ENCODE measurements around the gene INPPL1. TPM values are rescaled to one million over a fixed set of nuclear protein-coding genes. Genes with fewer than 3 reads are reported as not detected.
"Not testable (repeated sequence)": the region's sequence is repeated elsewhere in the genome, so short reads cannot be mapped to it uniquely, and the experiment has no call there.

INPPL1 gene, protein sequence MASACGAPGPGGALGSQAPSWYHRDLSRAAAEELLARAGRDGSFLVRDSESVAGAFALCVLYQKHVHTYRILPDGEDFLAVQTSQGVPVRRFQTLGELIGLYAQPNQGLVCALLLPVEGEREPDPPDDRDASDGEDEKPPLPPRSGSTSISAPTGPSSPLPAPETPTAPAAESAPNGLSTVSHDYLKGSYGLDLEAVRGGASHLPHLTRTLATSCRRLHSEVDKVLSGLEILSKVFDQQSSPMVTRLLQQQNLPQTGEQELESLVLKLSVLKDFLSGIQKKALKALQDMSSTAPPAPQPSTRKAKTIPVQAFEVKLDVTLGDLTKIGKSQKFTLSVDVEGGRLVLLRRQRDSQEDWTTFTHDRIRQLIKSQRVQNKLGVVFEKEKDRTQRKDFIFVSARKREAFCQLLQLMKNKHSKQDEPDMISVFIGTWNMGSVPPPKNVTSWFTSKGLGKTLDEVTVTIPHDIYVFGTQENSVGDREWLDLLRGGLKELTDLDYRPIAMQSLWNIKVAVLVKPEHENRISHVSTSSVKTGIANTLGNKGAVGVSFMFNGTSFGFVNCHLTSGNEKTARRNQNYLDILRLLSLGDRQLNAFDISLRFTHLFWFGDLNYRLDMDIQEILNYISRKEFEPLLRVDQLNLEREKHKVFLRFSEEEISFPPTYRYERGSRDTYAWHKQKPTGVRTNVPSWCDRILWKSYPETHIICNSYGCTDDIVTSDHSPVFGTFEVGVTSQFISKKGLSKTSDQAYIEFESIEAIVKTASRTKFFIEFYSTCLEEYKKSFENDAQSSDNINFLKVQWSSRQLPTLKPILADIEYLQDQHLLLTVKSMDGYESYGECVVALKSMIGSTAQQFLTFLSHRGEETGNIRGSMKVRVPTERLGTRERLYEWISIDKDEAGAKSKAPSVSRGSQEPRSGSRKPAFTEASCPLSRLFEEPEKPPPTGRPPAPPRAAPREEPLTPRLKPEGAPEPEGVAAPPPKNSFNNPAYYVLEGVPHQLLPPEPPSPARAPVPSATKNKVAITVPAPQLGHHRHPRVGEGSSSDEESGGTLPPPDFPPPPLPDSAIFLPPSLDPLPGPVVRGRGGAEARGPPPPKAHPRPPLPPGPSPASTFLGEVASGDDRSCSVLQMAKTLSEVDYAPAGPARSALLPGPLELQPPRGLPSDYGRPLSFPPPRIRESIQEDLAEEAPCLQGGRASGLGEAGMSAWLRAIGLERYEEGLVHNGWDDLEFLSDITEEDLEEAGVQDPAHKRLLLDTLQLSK
- 56.3 TPM for total RNA-seq

DNA sequence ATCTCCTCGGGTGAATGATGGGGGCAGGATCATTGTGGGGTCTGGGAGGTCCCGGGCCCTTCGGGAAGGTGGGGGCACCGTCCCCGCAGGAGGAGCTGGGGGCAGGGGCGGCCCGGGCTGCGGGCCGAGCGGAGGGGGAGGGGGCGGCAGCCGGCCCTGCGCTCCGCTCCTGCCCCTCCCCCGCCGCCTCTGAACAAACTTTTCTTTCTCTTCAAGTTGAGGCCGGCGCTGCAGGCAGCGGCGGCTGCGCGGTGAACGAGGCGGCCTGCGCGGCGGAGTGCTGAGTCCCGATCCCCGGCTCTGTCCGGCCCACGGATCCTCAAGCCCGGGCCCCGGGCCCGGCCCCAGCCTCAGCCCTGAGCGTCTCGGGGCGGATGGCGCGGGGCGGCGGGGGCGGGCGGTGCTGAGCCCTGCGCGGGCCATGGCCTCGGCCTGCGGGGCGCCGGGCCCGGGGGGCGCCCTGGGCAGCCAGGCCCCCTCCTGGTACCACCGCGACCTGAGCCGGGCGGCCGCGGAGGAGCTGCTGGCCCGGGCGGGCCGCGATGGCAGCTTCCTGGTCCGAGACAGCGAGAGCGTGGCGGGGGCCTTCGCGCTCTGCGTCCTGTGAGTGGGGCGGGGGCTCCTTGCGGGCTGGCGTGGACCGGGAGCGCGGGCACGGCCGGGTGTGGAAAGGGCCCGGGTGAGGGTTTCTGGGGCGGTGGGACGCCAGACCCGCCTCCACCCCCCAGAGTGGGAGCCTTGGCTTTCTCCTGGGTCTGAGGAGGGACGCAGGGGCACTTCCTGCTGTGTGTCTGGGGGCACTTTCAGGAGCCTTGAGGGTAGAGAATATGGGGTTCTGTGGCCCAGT is at the start of gene INPPL1:
Gene INPPL1 (plus strand): TSS at position 204 of the 847 bp plus-strand sequence. CDS start 218 bp downstream, at position 422.
- peak; percentile 65 for DNase-seq (ENCODE audit: low spot score)
- ATAC-seq: peak; percentile 27

DNA sequence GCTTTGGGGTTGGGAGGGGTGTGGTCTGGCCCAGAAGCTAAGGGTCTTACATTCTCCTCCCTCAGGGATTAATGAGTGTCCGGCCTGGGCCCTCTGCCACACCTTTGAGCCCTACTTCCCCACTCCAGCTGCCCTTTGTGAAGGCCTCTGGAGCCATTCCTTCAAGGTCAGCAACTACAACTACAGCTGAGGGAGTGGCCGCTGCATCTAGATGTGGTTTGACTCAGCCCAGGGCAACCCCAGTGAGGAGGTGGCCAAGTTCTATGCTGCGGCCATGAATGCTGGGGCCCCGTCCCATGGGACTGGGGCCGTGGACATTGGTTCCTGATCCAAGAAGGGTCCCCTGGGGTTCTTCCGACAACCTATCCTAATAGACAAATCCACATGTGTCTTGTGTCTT is 46.9 kb upstream of the INPPL1 start:
- no peak for ATAC-seq
- no peak for DNase-seq (ENCODE audit: low spot score)

DNA sequence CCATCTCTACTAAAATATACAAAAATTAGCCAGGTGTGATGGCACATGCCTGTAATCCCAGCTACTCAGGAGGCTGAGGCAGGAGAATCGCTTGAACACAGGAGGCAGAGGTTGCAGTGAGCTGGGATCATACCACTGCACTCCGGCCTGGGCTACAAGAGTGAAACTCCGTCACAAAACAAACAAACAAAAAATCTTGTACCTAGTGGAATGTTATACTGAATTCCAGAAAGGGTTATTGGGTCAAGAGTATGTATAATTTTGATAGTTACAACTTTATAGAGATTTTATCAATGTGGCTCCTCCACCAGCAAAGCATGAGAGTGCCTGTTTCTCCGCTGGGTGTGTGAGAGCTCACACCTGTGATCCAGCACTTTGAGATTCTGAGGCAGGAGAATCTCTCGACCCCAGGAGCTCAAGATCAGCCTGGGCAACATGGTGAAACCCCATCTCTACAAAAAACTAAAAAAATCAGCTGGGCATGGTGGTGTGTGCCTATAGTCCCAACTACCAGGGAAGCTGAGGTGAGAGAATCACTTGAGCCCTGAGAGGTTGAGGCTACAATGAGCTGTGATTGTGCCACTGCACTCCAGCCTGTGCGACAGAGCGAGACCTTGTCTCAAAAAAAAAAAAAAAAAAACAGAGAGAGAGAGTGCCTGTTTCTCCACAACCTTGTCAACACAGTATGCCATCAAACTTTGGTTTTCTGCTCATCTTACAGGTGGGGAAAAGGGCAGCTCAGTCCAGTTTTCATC is 45.3 kb upstream of the INPPL1 start:
- DNase-seq (ENCODE audit: low spot score) (no peak), ATAC-seq (no peak)

DNA sequence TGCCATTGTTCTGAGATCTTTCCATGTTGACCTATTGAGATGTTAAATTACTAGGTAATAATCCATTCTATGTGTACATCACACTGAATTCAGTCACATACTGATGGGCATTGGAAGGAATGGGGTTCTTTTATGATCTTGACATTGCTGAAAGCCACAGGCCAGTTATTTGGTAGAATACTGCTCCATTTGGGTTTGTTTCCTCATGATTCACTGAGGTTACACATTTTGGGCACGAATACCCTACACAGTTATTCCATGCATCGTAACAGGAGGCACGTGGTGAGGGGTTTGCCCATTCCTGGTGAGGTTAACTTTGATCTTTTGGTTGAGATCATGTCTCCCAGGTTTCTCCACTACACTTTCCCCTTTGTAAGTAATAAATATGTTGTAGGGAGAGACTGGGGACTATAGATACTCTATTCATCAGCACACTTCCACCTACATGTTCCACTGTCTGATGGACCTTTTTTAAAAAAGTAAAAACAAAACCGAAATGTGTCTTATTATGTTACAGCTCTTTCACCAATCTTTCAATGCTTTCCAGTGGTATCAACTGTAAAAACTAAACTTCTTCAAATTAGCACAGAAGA is 44.7 kb upstream of the INPPL1 start:
- DNase-seq (ENCODE audit: low spot score): no peak
- no peak for ATAC-seq

DNA sequence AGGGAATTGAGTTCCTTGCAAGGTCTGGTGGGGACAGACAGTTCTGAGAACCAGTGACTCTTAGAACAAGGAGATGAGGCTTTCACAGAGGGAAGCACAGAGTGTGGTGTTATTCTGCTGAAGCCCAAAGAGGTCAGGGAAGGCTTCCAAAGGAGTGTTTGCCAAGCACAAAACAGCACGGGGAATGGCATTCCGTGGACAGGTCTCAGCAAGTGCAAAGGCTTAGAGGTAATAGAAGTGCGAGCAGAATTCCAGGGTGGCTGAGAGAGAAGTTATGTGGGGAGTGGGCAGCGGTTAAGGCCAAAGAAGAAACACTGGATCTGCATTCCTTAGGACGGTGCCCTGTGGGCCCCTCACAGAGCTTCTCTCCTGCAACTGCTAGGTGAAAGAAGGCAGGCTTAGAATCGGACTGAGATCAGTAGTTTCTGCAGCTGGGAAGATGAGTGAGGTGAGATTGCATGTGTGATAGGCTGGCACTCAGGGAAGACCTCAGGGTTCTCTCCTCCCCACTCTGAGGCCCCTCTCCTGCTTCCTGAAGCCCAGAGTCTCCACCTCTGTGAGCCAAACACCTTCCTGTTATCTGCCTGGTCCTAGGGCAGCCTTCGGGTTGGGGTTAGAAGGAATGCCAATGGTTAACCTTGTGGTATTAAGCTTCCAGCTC is 43.5 kb upstream of the INPPL1 start:
- not testable (repeated sequence) for DNase-seq (ENCODE audit: low spot score); ATAC-seq

DNA sequence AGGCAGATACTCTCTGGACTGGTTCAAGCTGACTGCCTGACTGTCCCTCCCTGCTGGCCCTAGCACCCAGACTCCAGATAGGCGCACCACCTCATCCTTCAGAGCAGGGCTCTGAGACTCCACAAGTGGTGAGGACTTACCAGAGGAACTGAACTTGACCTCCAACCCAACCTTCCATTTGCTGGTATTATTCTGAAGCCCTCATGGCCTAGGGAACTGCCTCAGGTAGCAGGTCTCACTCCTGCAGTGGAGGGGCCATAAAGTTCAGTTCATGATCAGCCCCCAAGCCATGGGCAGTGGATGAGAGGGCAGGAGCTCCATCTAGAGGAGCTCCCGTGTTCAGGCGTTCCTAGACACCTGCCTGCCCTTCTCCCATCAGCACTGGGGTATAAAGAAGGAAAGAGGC is 43.0 kb upstream of the INPPL1 start:
- peak; percentile 43 for ATAC-seq
- DNase-seq (ENCODE audit: low spot score): not testable (repeated sequence)

DNA sequence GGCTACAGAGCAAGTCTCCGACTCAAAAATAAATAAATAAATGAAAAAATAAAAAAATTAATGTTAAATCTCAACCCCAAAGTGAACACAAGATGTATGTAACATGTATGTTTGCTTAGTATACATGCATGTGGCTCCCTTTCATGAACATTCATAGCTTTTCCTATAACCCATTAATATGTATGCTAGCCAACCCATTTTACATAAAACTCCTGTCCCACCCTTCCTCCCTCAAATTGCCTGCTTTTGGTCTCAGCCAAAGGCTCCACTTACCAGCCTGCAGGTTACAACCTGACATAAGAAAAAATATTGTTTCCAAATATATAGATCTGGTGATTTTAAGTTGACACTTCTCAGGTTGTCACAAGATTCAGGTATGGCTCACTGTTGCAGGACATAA is 36.3 kb upstream of the INPPL1 start:
- no peak for DNase-seq (ENCODE audit: low spot score)
- ATAC-seq: no peak

DNA sequence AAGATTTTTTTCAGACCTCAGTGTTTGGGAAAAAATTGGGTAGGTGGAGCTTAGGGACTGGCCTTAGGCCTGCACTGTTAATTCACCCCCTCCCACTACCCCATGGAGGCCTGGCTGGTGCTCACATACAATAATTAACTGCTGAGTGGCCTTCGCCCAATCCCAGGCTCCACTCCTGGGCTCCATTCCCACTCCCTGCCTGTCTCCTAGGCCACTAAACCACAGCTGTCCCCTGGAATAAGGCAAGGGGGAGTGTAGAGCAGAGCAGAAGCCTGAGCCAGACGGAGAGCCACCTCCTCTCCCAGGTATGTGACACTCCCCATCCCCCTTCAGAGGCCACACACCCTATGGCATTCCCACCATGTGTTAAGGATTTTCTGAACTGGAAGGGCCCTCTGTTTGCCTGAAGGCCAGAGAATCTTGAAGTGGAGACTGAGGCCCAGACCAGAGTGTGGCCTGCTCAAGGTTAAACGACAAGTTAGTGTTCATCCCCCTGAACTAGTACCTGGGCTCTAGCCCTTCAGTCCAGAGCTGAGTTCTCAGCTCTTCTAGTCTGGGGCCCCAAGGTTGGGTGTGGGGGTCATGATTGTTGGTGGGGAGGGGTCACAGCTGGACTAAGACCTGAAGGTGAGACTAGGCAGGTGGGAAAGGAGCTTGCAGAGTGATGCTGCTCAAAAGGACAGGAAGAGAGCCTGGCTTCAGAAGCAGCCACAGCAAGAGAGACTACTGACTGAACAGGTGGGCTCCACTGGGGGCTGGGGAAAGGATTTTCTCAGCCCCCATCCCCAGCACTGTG is 34.9 kb upstream of the INPPL1 start:
- DNase-seq (ENCODE audit: low spot score): peak; percentile 16
- ATAC-seq: peak; percentile 50

DNA sequence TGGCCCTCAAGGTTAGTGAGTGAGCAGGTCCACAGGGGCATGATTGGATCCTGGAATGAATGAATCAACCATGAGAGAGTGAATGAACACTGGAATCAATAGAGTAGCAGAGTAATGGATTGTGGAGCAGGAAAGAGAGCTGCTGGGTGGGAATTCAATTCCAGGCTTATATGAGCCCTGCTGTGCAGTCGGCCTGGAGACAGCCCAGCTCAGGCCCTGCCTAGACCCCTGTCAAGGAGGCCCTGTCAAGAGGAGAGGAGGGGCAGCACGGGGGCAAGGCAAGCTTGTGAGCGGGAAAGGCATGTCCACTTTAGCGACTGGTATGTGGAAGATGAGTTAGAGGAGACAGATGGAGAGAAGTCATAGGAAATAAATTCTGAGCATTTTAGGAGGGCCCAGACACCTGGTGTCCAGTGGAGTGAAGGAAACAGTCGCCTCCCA is 33.9 kb upstream of the INPPL1 start:
- ATAC-seq (no peak), DNase-seq (ENCODE audit: low spot score) (peak; percentile 22)

DNA sequence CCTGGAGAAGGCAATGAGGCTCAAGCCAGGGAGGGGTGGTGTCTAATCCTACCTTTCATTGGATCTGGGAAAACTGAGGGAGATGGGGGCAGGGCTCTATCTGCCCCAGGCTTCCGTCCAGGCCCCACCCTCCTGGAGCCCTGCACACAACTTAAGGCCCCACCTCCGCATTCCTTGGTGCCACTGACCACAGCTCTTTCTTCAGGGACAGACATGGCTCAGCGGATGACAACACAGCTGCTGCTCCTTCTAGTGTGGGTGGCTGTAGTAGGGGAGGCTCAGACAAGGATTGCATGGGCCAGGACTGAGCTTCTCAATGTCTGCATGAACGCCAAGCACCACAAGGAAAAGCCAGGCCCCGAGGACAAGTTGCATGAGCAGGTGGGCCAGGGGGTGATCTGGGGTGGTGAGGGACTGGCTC is 32.6 kb upstream of the INPPL1 start, which contains the start of gene FOLR1:
Gene FOLR1 (plus strand): TSS at position 180 of the 421 bp plus-strand sequence. CDS start 34 bp downstream, at position 214.
- ATAC-seq (no peak), DNase-seq (ENCODE audit: low spot score) (no peak)

DNA sequence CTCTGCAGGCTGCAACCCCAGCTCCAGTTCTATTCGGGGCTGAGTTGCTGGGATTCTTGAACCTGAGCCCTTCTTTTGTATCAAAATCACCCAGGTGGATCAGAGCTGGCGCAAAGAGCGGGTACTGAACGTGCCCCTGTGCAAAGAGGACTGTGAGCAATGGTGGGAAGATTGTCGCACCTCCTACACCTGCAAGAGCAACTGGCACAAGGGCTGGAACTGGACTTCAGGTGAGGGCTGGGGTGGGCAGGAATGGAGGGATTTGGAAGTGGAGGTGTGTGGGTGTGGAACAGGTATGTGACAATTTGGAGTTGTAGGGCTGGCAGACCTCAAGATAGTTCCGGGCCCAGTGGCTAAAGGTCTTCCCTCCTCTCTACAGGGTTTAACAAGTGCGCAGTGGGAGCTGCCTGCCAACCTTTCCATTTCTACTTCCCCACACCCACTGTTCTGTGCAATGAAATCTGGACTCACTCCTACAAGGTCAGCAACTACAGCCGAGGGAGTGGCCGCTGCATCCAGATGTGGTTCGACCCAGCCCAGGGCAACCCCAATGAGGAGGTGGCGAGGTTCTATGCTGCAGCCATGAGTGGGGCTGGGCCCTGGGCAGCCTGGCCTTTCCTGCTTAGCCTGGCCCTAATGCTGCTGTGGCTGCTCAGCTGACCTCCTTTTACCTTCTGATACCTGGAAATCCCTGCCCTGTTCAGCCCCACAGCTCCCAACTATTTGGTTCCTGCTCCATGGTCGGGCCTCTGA is 28.9 kb upstream of the INPPL1 start:
- peak; percentile 26 for DNase-seq (ENCODE audit: low spot score)

DNA sequence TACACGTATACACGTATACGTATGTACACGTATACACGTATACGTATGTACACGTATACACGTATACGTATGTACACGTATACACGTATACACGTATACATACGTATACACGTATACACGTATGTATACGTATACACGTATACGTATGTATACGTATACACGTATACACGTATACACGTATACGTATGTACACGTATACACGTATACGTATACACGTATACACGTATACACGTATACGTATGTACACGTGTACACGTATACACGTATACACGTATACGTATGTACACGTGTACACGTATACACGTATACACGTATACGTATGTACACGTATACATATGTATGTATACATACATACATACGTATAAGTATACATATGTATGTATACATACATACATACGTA is 23.1 kb upstream of the INPPL1 start:
- not testable (repeated sequence) for DNase-seq (ENCODE audit: low spot score); ATAC-seq

More for the DNA sequence above, 28.9 kb upstream of the INPPL1 start:
- ATAC-seq: no peak

DNA sequence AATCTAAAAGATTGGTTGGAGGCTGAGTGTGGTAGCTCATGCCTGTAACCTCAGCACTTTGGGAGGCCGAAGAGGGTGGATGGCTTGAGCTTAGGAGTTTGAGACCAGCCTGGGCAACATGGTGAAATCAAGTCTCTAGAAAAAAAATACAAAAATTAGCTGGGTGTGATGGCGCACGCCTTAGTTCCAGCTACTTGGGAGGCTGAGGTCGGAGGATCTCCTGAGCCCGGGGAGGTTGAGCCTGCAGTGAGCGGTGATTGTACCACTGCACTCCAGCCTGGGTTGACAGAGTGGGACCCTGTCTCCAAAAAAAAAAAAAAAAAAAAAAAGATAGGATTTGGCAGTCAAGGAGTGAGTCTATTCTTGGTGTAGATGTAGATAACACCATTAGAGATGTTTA is 22.0 kb upstream of the INPPL1 start:
- no peak for ATAC-seq
- no peak for DNase-seq (ENCODE audit: low spot score)

DNA sequence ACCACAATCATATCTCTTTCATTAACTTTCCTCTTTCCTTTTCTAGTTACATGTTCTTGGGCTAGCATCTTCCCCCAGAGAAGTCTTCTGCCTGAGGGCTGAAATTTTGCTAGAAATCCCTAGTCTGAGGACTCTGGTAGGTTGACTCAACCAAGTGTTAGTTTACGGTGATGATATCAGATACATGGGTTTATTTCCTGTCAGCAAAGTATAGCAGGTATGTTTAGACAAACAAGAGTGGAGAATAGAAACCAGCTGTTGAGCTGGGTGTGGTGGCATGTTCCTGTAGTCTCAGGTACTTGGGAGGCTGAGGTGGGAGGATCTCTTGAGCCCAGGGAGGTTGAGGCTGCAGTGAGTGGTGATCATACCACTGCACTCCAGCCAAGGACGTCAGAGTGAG is 21.4 kb upstream of the INPPL1 start:
- ATAC-seq (no peak), DNase-seq (ENCODE audit: low spot score) (no peak)

DNA sequence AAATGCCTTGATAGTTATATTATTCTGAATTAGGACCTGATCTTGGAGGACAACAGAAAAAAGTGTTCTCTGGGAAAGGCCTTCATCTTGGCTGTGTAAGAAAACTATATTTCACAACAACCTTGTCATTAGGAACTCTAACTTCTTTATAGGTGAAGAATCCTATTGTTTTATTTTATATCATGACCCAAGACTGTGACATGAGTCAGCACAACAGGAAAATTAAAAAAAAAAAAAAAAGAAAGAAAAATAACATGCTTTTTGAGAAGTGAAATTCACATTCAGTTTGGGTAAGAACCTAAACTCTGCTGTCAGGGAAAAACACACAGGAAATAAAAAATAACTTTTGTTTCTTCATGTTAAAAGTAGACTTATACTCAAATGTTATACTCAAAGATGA is 19.7 kb upstream of the INPPL1 start:
- ATAC-seq: no peak
- DNase-seq (ENCODE audit: low spot score): no peak

DNA sequence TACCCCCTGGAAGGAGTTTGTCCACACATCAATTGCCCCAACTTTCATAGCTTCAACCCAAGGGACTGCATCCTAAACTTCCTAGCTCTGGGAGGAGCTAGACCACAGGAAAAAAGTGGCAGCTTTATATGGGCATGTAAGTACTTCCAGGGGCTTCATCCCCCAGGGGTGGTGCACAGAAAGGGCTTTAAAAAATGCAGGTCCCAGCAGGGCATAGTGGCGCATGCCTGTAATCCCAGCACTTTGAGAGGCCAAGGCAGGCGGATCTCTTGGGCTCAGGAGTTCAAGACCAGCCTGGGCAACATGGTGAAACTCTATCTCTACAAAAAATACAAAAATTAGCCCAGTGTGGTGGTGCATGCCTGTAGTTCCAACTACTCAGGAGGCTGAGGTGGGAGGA is 17.8 kb upstream of the INPPL1 start:
- not testable (repeated sequence) for DNase-seq (ENCODE audit: low spot score); ATAC-seq

DNA sequence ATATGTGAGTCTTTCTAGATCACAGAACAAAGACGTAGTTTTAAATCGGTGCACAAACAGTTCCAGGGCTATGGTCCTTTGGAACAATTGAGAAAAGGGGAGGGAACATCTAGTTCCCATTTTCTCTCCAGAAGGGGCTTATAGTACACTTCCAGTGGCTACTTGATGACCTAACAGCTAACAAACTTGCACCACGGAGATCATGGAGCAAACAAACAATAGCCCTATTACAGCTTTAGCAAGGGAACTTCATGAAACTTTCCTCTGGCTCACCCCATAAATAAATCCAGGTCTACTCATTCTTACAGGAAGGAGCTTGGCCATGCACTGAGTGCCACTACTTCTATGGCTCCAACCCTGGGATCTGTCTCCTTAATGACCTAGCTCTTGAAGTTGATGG is 16.3 kb upstream of the INPPL1 start:
- DNase-seq (ENCODE audit: low spot score): no peak
- ATAC-seq: no peak
